HUES6 (cell line): ENCODE data around the gene DSP.

Experiments
- H3K27ac ChIP-seq: 2 replicates; pipeline ENCODE4 v1.7.0; 2013; ENCODE audit warnings: low read depth, mild to moderate bottlenecking, low read length, inconsistent platforms
- H3K27me3 ChIP-seq: 2 replicates; pipeline ENCODE4 v1.6.1; 2013; ENCODE audit warnings: low read length; ENCODE audit not compliant: control insufficient read depth, insufficient read depth
- H3K36me3 ChIP-seq: 2 replicates; pipeline ENCODE4 v1.6.1; 2013; ENCODE audit warnings: low read length; ENCODE audit not compliant: control insufficient read depth, insufficient read depth
- H3K4me1 ChIP-seq: 2 replicates; pipeline ENCODE4 v1.6.1; 2013; ENCODE audit warnings: low read length; ENCODE audit not compliant: control insufficient read depth, insufficient read depth
- H3K4me3 ChIP-seq: 2 replicates; pipeline ENCODE4 v1.5.1; 2013; ENCODE audit warnings: low read depth, low read length
- H3K9ac ChIP-seq: one replicate; pipeline ENCODE4 v1.6.1; 2013; ENCODE audit warnings: mild to moderate bottlenecking, low read length
- H3K9me3 ChIP-seq: 2 replicates; pipeline ENCODE4 v1.6.1; 2013; ENCODE audit warnings: low read depth, low read length; ENCODE audit not compliant: control insufficient read depth, insufficient read depth

The DSP gene

DNA sequence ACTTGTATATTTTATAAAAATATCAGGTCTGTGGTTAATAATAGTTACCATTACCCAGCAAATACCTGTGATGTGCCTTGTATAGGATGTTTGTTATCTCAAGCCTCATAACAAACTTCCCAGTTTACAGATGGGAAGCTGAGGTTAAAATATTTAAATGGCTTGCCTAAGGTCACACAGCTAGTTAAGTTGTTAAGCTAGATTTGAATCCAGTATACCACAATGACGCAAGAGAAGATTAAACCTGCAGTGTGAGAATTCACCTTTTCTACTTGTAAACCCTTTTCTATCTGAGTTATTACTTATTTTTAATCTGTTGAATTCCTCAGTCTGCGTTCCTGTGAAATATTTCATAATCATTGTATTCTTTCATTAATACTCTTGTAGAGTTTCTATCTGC, 4.9 kb downstream of the DSP start:
- peaks cover 52% of the 10 kb centered on the region for H3K4me1 ChIP-seq
- H3K27ac ChIP-seq = no peak overlapping the region
- no peak overlapping the region for H3K4me3 ChIP-seq
- no peak overlapping the region for H3K9ac ChIP-seq
- H3K9me3 ChIP-seq = no peaks in the 10 kb centered on the region
- H3K36me3 ChIP-seq = peaks cover 4% of the 10 kb centered on the region; the same call in 1 of the 2 replicates
- H3K27me3 ChIP-seq = no peaks in the 10 kb centered on the region

DNA sequence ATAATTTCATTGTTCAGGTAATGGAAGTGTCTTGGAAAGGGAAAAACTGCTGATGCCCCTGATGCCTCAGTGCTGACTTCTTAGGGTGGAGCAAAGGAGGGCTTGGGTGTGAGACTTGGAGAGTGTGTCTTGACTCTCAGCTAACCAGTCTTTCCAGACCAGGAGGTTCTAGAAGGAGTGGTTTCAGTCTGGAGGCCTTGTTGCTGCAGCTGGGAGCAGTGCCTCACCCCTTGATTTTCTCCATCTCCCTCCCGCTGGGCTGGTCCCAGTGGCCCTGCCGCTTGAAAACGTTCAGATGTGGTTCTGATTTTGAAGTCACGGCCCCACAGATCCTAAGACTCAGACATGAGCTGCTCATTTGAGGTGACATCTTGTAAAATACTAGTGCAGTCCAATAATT, 5.4 kb downstream of the DSP start:
- Histone ChIP-seq H3K27ac (no peak overlapping the region), H3K9me3 (no peaks in the 10 kb centered on the region), H3K4me3 (no peak overlapping the region), H3K36me3 (peaks cover 4% of the 10 kb centered on the region; the same call in 1 of the 2 replicates), H3K27me3 (no peaks in the 10 kb centered on the region), H3K4me1 (peaks cover 52% of the 10 kb centered on the region), H3K9ac (no peak overlapping the region)

DNA sequence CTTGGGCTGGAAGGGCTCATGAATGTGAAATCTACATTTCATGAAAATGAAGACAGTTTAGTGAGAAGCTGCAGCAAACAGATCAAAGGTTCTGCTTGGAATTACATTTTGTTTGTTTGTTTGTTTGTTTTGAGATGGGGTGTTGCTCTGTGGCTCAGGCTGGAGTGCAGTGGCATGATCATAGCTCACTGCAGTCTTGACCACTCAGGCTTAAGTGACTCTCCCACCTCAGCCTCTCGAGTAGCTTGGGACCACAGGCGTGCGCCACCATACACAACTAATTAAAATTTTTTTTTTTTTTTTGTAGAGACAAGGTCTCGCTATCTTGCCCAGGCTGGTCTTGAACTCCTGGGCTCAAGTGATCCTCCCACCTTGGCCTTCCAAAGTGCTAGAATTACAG, 5.8 kb downstream of the DSP start:
- H3K4me1 ChIP-seq = peaks cover 52% of the 10 kb centered on the region
- H3K27ac ChIP-seq = no peak overlapping the region
- H3K9me3 ChIP-seq = no peaks in the 10 kb centered on the region
- H3K9ac ChIP-seq = no peak overlapping the region
- peaks cover 4% of the 10 kb centered on the region; the same call in 1 of the 2 replicates for H3K36me3 ChIP-seq
- no peak overlapping the region for H3K4me3 ChIP-seq
- no peaks in the 10 kb centered on the region for H3K27me3 ChIP-seq

DNA sequence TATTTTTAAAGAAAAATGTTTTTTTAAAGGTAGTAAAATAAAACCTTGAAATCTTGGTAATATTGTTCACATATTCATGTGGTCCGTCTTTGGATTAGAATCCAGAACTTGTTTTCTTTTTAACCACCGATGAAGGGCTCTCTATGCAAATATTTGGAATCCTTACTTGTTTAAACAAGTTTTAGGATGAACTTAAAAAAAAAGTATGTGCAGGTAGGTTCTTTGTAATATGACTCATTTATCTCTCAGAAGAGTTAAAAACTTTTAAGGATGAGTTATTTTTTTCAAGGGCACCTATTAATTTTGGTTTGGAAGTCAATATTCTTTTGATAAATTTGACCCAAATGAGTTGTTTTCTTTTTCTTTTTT, 8.9 kb downstream of the DSP start:
- H3K27me3 ChIP-seq = no peaks in the 10 kb centered on the region

DNA sequence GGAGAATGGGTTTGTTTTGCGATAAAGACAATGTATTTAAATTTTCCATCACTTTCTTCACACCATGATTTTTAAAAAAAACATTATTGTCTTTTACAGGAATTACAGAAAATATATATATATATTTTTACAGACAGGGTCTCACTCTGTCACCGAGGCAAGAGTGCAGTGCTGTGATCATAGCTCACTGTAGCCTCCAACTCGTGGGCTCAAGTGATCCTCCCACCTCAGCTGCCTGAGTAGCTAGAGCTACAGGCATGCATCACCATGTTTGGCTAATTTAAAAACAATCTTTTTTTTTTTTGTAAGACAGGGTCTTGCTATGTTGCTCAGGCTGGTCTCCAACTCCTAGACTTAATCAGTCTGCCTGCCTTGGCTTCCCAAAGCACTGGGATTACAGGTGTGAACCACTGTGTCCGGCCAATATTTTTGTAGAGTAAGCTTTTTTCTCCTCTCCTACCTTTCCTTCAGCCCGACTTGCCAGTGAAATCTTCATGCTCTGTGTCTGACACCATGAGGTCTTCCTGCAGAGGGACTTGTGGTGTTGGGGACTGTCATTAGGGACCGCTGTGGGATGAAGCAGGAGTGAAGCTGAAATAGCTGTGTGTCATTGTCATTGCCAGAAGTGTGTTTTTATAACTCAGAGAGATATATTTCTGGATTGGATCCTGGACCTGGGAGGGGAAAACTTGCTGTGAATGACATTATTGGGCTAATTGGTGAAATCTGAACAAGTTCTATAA, 13.2 kb downstream of the DSP start:
- Histone ChIP-seq H3K4me1 (peaks cover 5% of the 10 kb centered on the region; the same call in 1 of the 2 replicates), H3K27ac (no peak overlapping the region), H3K9me3 (no peaks in the 10 kb centered on the region), H3K27me3 (no peaks in the 10 kb centered on the region), H3K9ac (no peak overlapping the region), H3K4me3 (no peak overlapping the region), H3K36me3 (peaks cover 40% of the 10 kb centered on the region)

More for the DNA sequence above, 8.9 kb downstream of the DSP start:
- Histone ChIP-seq H3K27ac (no peak overlapping the region), H3K4me3 (no peak overlapping the region), H3K36me3 (peaks cover 4% of the 10 kb centered on the region), H3K9ac (no peak overlapping the region), H3K9me3 (no peaks in the 10 kb centered on the region), H3K4me1 (peaks cover 35% of the 10 kb centered on the region)

DNA sequence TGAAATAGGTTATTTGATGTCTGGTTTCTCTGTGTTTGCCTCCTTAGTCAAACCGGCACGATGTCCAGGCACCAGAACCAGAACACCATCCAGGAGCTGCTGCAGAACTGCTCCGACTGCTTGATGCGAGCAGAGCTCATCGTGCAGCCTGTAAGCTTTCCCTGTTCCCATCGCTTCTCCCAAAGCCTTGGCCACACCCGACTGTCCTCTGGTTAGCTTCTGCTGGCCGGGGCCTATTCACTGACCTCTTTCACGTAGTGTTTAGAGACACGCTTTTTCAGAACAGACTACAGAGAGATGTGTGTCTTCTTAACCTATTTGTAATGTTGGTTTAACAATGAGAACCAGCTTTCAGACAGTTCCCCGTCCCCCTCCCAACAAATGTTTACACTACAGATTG, 14.2 kb downstream of the DSP start:
- H3K4me3 ChIP-seq = no peak overlapping the region
- no peaks in the 10 kb centered on the region for H3K9me3 ChIP-seq
- H3K9ac ChIP-seq = no peak overlapping the region
- peaks cover 50% of the 10 kb centered on the region for H3K36me3 ChIP-seq
- no peak overlapping the region for H3K27ac ChIP-seq
- H3K27me3 ChIP-seq = no peaks in the 10 kb centered on the region
- H3K4me1 ChIP-seq = peaks cover 5% of the 10 kb centered on the region; the same call in 1 of the 2 replicates

DNA sequence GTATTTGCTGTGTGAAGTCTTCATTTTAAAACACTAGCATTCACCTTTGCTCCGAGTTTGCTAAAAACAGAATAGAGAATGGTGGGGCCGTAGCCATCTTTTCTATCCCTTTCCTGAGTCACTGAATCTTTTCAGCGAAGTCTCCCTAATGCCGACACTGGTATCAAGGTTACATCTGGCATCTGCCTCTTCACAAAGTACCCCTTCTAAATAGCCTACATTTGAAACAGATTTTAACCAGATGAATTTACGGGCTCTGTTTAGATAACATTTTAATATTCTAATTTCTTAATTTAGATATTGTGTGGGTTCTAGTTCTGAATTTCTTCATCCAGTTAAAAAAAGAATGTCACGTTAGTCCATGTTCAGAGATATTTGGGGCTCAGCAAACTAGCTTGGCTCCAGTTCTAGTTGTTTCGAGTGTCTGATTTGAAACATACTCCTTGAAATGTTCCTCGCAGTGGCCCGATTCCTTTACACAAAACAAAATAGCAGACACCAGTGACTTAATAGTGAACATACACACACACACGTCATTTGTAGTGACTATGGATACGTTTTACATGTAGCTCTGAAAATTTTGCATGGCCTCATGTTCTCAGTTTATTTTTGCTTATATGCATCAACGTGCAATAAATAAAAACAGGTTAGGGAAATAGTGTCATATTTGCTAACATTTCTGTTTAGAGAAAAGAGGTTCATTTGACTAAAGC, 15.1 kb downstream of the DSP start:
- Histone ChIP-seq H3K9me3 (no peaks in the 10 kb centered on the region), H3K27me3 (no peaks in the 10 kb centered on the region), H3K36me3 (peaks cover 59% of the 10 kb centered on the region), H3K4me1 (peaks cover 5% of the 10 kb centered on the region; the same call in 1 of the 2 replicates), H3K9ac (no peak overlapping the region), H3K27ac (no peak overlapping the region), H3K4me3 (no peak overlapping the region)

DNA sequence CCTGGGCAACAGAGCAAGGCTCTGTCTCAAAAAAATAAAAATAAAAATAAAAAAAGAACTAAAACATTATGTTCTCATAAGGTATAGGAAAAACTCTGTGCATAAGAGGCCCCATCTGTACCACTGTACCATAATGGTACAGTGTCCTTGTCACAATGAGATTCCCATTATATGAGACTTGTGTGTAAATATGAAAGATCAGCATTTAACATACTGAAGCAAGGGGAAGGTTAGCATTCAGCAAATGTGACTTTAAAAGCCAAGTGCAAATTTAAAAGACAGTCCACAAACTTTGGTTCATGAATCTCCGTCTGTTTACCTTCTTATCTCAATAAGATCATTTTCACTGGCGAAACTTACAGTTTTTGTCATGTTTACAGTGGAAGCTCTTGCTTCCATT, 16.2 kb downstream of the DSP start:
- no peaks in the 10 kb centered on the region for H3K9me3 ChIP-seq
- no peak overlapping the region for H3K4me3 ChIP-seq
- no peak overlapping the region for H3K9ac ChIP-seq
- no peaks in the 10 kb centered on the region for H3K27me3 ChIP-seq
- peaks cover 5% of the 10 kb centered on the region; the same call in 1 of the 2 replicates for H3K4me1 ChIP-seq
- no peak overlapping the region for H3K27ac ChIP-seq
- peaks cover 69% of the 10 kb centered on the region for H3K36me3 ChIP-seq

DNA sequence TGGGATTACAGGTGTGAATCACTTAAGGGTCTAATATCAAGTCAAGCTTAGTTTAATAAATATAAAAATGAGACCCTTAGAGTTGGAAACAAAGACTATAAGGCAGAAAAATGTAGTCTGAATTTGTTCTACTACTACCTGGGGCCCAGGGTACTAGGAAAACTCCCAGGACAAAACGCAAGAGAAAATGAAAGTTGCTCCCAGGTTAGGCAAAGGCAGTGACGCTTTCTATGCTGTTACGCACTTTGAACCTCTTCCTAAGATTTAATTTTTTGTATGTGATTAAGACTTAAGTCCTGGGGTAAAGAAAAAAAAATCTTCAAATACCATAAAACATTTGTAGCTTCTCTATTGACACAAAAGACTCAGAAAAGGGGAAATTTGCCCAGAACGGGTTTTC, 17.3 kb downstream of the DSP start:
- Histone ChIP-seq H3K9ac (no peak overlapping the region), H3K9me3 (no peaks in the 10 kb centered on the region), H3K27me3 (no peaks in the 10 kb centered on the region), H3K4me1 (peaks cover under 1% of the 10 kb centered on the region; the same call in 1 of the 2 replicates), H3K36me3 (peaks cover 80% of the 10 kb centered on the region), H3K4me3 (no peak overlapping the region), H3K27ac (no peak overlapping the region)

DNA sequence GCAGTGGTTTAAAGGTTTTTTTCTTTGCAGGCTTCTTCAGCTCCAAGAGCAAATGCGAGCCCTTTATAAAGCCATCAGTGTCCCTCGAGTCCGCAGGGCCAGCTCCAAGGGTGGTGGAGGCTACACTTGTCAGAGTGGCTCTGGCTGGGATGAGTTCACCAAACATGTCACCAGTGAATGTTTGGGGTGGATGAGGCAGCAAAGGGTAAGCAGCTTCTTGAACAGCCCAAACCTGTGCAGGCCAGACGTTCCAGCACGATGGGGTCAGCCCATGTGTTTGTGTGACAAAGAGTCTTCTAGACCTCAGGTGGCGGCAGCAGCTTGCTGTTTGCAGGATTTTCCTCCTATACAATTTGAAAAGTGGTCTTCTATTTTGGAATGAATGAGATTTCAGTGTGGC, 17.7 kb downstream of the DSP start:
- H3K27me3 ChIP-seq = no peaks in the 10 kb centered on the region
- H3K9me3 ChIP-seq = no peaks in the 10 kb centered on the region
- H3K36me3 ChIP-seq = peaks cover 84% of the 10 kb centered on the region
- H3K4me3 ChIP-seq = no peak overlapping the region
- no peak overlapping the region for H3K27ac ChIP-seq
- no peak overlapping the region for H3K9ac ChIP-seq
- H3K4me1 ChIP-seq = no peaks in the 10 kb centered on the region; the same call in 1 of the 2 replicates

DNA sequence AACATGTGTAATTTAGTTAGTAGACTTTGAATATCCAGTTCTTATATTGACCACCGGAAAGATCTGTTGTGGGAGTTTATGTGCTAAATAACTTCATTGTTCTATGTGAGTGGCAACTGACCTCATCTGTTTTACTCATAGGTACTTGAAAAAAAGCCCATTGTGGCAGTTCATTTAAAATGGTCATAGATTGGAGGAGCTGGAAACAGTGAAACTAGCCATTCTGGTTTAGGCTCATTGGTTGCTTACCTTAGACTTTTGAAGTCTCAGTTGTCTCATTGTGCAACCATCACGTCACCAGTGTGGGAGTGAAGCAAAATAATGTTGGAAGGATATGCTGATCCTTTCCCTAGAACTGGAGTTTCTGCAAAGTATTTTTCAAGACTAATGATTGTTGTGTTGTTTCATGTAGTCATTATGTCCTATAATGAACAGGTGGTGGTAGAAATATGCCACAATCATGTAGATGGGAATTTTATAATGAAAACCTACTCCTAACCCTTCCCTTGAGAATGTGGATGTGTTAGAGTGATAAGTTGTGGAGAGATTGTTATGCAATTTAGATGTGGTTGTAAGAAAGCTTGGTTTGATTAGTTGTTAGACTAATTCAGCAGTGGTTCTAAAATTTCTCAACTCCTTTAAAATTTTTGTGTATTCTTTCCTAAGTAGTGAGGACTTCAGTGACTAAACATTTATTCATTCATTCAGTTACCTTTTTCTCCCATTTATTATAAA, 18.3 kb downstream of the DSP start:
- Histone ChIP-seq H3K4me3 (no peak overlapping the region), H3K4me1 (no peaks in the 10 kb centered on the region), H3K36me3 (peaks cover 91% of the 10 kb centered on the region), H3K9me3 (no peaks in the 10 kb centered on the region), H3K9ac (no peak overlapping the region), H3K27ac (no peak overlapping the region), H3K27me3 (no peaks in the 10 kb centered on the region)
